Measurements from ENCODE around the gene PTPRR. TPM values are rescaled to one million over a fixed set of nuclear protein-coding genes. Genes with fewer than 3 reads are reported as not detected.

Gene PTPRR
- total and polyA plus RNA-seq, 10 of the 15 experiments (the other 5 are each of a cell fraction or from before 2014, with no cell fraction given) = 0.14 to 3.1 (median 0.42) TPM

DNA sequence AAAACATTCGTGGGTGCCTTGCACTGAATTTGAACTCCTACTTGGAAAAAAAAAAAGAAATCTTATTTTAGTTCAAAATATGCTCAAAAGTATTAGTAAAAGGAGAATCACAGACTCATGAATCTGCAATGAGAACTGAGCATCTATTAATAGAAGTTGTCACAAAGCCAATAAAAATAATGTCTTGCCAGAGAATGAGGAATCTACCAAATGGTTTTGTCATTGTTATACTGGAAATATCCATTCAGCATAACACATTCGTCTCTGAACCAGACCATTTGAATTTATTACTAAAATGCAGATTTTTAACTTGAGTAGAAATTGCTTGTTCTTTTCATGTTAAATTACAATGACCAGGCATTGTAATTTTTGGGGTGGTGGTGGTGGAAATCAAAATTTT lies 271.7 kb downstream of the PTPRR start (continued):
- TF ChIP-seq MEF2B (IDR thresholded peaks at IDR 0.05; ENCODE audit: partially characterized antibody, poor library complexity, severe bottlenecking) = no peak
- TF ChIP-seq, protein P1, sequence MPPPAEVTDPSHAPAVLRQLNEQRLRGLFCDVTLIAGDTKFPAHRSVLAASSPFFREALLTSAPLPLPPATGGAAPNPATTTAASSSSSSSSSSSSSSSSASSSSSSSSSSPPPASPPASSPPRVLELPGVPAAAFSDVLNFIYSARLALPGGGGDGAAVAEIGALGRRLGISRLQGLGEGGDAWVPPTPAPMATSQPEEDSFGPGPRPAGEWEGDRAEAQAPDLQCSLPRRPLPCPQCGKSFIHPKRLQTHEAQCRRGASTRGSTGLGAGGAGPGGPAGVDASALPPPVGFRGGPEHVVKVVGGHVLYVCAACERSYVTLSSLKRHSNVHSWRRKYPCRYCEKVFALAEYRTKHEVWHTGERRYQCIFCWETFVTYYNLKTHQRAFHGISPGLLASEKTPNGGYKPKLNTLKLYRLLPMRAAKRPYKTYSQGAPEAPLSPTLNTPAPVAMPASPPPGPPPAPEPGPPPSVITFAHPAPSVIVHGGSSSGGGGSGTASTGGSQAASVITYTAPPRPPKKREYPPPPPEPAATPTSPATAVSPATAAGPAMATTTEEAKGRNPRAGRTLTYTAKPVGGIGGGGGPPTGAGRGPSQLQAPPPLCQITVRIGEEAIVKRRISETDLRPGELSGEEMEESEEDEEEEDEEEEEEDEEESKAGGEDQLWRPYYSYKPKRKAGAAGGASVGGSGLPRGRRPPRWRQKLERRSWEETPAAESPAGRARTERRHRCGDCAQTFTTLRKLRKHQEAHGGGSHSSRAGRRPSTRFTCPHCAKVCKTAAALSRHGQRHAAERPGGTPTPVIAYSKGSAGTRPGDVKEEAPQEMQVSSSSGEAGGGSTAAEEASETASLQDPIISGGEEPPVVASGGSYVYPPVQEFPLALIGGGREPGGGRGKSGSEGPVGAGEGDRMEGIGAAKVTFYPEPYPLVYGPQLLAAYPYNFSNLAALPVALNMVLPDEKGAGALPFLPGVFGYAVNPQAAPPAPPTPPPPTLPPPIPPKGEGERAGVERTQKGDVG (CRISPR knock-in tag; IDR thresholded peaks at IDR 0.05) = no peak
- TF ChIP-seq, protein P2, sequence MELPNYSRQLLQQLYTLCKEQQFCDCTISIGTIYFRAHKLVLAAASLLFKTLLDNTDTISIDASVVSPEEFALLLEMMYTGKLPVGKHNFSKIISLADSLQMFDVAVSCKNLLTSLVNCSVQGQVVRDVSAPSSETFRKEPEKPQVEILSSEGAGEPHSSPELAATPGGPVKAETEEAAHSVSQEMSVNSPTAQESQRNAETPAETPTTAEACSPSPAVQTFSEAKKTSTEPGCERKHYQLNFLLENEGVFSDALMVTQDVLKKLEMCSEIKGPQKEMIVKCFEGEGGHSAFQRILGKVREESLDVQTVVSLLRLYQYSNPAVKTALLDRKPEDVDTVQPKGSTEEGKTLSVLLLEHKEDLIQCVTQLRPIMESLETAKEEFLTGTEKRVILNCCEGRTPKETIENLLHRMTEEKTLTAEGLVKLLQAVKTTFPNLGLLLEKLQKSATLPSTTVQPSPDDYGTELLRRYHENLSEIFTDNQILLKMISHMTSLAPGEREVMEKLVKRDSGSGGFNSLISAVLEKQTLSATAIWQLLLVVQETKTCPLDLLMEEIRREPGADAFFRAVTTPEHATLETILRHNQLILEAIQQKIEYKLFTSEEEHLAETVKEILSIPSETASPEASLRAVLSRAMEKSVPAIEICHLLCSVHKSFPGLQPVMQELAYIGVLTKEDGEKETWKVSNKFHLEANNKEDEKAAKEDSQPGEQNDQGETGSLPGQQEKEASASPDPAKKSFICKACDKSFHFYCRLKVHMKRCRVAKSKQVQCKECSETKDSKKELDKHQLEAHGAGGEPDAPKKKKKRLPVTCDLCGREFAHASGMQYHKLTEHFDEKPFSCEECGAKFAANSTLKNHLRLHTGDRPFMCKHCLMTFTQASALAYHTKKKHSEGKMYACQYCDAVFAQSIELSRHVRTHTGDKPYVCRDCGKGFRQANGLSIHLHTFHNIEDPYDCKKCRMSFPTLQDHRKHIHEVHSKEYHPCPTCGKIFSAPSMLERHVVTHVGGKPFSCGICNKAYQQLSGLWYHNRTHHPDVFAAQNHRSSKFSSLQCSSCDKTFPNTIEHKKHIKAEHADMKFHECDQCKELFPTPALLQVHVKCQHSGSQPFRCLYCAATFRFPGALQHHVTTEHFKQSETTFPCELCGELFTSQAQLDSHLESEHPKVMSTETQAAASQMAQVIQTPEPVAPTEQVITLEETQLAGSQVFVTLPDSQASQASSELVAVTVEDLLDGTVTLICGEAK (IDR thresholded peaks at IDR 0.05; ENCODE audit: borderline replicate concordance) = no peak
- TF ChIP-seq SUZ12 (IDR thresholded peaks at IDR 0.05; ENCODE audit: unreplicated experiment) = no peak
- no peak for TF ChIP-seq POLR2AphosphoS5 (IDR thresholded peaks at IDR 0.05; ENCODE audit: low read length)
